NCI-H1092 (cell line): Measurements from ENCODE around the gene TBXAS1.

ENCODE experiments used
- DNase-seq: peaks from one replicate; lab custom pipeline; 2025; lab: John Stamatoyannopoulos, UW

TBXAS1 gene

GRCh38 chr7:139855498-139856270 lies 26.6 kb downstream of the TBXAS1 start:
- no peak for DNase-seq

DNA sequence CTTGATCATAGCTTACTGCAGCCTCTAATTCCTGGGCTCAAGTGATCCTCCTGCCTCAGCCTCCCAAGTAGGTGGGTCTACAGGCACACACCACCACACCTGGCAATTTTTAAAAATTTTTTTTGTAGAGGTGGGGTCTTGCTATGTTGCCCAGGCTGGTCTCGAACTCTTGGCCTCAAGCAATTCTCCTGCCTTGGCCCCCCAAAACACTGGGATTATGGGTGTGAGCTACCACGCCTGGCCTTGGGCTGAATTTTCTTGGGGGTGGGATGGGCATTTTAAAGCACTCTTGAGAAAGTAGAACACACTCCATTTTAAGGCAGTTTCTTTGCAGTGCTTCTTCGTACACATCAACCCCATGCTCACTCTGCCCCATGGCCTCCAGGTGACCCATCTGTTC lies 28.7 kb downstream of the TBXAS1 start:
- DNase-seq, result no peak

GRCh38 chr7:139860090-139860775 lies 31.2 kb downstream of the TBXAS1 start:
- no peak for DNase-seq

- no peak for DNase-seq
These were observed 32.7 kb downstream of the TBXAS1 start for GRCh38 chr7:139861803-139862202.

DNA sequence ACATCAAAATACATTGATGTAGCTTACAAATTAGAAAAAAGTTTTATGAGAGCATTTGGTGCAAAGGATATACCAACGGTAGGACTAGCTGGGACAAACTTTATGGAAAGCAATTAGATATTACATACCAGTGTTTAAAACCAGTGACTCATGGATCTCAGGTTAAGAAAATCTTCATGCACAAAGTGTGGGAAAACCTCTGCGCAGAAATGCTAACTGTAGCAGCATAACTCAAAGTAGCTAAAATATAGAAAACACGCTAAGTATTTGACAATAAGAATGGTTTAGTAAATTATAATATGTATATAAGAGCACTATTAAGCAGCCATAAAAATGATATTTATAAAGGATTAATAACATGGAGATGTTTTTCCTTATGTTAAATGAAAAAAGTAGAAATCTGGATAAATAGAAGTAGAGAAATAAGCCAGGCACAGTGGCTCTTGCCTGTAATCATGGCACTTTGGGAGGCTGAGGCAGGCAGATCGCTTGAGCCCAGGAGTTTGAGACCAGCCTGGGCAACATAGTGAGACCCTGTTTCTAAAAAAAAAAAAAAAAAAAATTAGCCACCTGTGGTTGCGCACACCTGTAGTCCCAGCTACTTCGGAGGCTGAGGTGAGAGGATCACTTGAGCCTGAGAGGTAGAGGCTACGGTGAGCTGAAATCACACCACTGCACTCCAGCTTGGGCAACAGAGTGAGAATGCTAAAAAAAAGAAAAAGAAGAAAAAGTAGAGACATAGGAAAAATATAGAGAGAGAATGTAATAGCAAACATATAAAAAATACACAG lies 37.2 kb downstream of the TBXAS1 start:
- no peak for DNase-seq

- DNase-seq, result no peak
These were observed 38.8 kb downstream of the TBXAS1 start for GRCh38 chr7:139867847-139868246.

DNA sequence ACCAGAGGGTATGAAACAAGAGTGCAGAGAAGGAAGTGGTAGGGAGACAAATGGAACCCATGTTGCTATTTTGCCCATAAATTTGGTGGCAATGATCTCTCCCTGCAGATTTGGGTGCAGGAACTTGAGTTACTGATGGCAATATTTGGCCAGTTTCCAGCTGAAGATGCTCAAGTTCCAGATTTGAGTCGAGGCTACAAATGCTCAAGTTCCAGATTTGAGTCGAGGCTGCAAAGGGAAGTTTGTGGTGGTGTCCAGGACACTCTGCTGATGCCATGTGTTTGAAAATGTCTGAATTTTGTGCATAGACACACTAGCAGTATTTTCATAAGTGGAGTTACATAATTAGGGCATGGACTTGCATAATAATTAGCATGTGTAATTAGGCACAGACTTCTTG lies 40.8 kb downstream of the TBXAS1 start:
- DNase-seq, result no peak

GRCh38 chr7:139870380-139870779 lies 41.3 kb downstream of the TBXAS1 start:
- no peak for DNase-seq

DNA sequence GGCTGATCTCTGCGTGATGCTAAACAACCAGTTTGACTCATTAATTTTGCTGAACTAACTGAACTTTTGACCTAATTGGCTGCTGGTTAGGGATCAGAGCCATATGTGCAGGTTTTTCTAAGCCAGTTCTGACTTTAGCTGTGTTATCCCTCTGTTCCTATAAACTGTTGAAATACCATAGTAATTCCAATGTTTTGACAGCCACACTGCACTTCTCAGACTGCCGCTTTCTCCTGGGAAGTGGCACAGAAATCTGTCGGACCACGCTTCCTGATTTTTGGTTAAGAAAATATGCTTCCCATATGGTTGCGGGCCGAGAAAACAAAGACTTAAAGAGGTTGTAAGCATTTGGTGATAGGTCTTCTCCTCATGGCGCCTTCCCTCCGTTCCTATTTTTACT lies 42.3 kb downstream of the TBXAS1 start:
- DNase-seq, result no peak

GRCh38 chr7:139871820-139872219 lies 42.8 kb downstream of the TBXAS1 start:
- no peak for DNase-seq

GRCh38 chr7:139873593-139874301 lies 44.7 kb downstream of the TBXAS1 start:
- DNase-seq, result no peak

DNA sequence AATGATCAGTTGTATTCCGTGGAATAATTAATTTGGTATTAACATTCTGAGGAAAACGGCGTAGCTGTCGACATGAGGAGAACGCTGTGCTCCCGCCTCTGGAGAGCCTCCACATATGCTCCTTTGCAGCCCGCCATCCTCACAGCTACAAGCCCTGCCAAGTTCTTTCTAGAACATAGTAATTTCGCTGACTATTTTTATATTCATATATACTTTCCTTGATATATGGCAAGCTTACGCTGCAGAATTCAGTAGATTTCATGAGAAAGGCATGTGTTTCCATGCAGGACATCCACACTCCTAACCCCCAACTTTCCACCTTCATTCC lies 45.2 kb downstream of the TBXAS1 start:
- no peak for DNase-seq

DNA sequence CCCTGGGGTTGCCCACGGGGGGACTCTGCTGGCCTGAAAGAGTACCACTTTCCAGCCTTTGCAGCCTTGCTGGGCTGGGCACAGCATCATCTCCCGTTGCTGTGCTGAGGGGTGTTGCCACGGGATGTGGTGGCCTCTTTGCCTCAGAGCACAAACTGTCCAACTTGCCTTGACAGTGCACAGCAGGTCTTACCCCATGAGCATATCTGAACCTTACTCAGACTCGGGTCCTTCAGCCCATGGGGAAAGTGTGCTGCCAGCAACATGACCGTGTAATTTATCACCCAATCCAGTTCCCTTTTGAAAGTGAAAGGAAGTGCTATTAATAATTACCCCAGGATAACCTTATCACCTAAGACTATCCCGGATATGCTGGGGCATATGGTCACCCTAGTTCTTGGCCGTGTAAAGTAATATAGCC lies 46.8 kb downstream of the TBXAS1 start:
- DNase-seq, result no peak

DNA sequence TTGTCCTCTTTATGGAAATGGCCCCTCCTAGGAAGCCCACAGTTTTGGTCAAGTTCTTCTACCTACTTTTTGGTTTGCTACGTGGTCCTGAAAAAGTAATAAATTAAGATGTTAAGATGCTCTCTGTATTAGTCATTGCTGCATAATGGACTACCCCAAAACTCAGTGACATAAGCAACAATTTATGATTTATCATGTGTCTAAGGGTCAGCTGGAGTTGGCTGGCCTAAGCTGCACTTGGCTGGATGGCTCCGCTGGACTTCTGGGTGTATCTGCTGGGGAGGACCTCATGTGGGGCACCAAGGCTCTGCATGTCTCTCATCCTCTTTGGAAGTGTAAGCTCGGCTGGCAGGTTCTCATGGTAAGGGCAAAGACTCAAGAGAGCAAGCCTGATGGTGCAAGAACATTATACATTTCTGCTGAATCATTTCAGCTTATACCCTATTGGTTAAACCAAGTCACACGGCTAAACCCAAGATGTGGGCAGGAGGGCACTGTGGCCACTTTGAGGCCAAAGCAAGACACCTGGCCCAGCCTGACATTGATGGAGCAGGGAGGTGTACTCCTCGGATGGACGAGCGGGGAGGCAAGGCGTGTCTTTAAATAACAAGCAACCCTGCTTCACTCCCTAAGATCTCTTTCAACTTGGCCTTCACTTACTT lies 47.7 kb downstream of the TBXAS1 start:
- DNase-seq, result no peak

GRCh38 chr7:139883814-139884213 lies 54.8 kb downstream of the TBXAS1 start:
- DNase-seq, result no peak

DNA sequence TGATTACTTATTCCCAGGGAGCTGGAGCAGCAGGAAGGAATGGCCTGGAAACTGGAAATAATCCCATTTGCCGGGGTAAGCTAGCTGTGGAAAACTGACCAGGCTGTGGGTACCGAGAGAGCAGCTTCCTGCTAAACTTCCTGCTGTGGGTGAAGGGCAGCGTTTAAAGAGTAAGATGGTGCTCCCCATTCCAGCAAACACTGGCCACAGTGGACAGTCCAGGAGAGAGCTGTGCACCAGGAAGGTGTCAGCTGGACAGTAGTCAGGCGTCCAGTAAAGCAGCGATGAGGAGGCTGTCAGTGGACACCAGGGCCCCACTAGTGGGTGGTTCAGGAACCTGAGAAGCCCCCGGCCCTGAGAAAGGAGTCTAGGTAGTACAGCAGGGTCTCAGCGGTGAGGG lies 55.4 kb downstream of the TBXAS1 start:
- DNase-seq, result no peak

GRCh38 chr7:139885511-139885910 lies 56.4 kb downstream of the TBXAS1 start:
- no peak for DNase-seq

GRCh38 chr7:139886206-139886605 lies 57.1 kb downstream of the TBXAS1 start:
- DNase-seq, result no peak

- no peak for DNase-seq
These were observed 57.8 kb downstream of the TBXAS1 start for GRCh38 chr7:139886899-139887298.

- DNase-seq, result no peak
These were observed 59.0 kb downstream of the TBXAS1 start for GRCh38 chr7:139887992-139888481.

DNA sequence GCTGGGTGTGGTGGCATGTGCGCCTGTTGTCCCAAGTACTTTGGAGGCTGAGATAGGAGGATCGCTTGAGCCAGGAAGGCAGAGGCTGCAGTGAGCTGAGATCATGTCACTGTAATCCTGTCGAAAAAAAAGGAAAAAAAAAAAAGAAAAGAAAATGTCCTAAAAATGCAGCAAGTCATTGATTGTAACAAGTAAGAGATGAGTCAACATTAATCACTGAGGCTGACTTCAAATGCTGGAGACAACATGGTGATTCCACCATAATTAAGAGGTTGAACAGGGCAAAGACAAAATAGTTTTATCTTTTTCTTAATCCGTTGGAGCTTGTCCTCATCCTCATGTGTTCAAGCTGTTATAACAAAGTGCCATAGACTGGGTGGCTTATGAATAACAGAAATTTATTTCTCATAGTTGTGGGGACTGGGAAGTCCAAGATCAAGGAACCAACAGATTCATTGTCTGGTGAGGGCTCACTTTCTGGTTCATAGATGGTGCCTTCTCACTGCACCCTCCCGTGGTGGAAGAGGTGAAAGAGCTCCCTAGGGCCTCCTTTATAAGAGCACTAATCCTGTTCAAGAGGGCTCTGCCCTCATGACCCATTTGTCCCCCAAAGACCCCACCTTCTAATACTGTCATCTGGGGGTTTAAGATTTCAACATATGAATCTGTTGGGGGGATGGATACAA lies 60.3 kb downstream of the TBXAS1 start:
- no peak for DNase-seq
